Measurements from ENCODE around the gene NECAP2.

- no peak for TF ChIP-seq POLR2AphosphoS5 (IDR thresholded peaks at IDR 0.05; ENCODE audit: borderline replicate concordance, low read depth, low read length)
- TF ChIP-seq EZH2 (IDR thresholded peaks at IDR 0.05) = no peak
Measured at GRCh38 chr1:16413191-16413590, 27.3 kb upstream of the NECAP2 start.

All from SK-N-MC (cell line).